Gastrocnemius medialis (tissue), 4 donors: ENCODE results near the gene CHST11. TPM values are rescaled to one million over a fixed set of nuclear protein-coding genes. Genes with fewer than 3 reads are reported as not detected.

Experiments used
- ATAC-seq, 2 donors: fragments of 150-250 bp; one replicate each; pipeline ENCODE4 v1.9.1; 2016
- DNase-seq, 2 donors: peaks; one replicate each; pipeline ENCODE4 v3.0.0-alpha.2; 2019
- H3K27ac ChIP-seq, 4 donors: fragments of 200-600 bp; sonication (generic); 1 replicate in 1 of 4; 2 replicates in 3 of 4; pipeline ENCODE4 v1.5.1; 2016 to 2018; ENCODE audit warnings: mild to moderate bottlenecking in 2 of 4, moderate library complexity in 1 of 4
- H3K27me3 ChIP-seq, 3 donors: fragments of 200-600 bp; sonication (generic) in 2 of 3; 1 replicate in 1 of 3; 2 replicates in 2 of 3; pipeline versions ENCODE4 v1.5.1 to v1.6.0; 2016 to 2019; ENCODE audit warnings: mild to moderate bottlenecking in 1 of 3, moderate library complexity in 1 of 3
- H3K36me3 ChIP-seq, 2 donors: fragments of 200-600 bp; sonication (generic) in 1 of 2; one replicate each; pipeline ENCODE4 v1.5.1; 2017 to 2018
- H3K4me1 ChIP-seq, 2 donors: fragments of 200-600 bp; sonication (generic) in 1 of 2; one replicate each; pipeline ENCODE4 v1.5.1; 2016 to 2017; ENCODE audit warnings: mild to moderate bottlenecking in 2 of 2
- H3K4me3 ChIP-seq, 4 donors: fragments of 200-600 bp; sonication (generic) in 3 of 4; 1 replicate in 1 of 4; 2 replicates in 3 of 4; pipeline ENCODE4 v1.5.1; 2016 to 2019; ENCODE audit warnings: mild to moderate bottlenecking in 2 of 4
- H3K9me3 ChIP-seq, 3 donors: fragments of 200-600 bp; sonication (generic) in 2 of 3; 1 replicate in 1 of 3; 2 replicates in 2 of 3; pipeline ENCODE4 v1.5.1; 2016 to 2019
- POLR2A ChIP-seq, 2 donors: fragments of 450-650 bp; IDR thresholded peaks; one replicate each; pipeline ENCODE4 v1.6.1; 2017; ENCODE audit warnings: antibody characterized with exemption in 2 of 2, mild to moderate bottlenecking in 2 of 2, moderate library complexity in 2 of 2
- in situ Hi-C, 4 donors: fragments of 200-750 bp; cut with MboI; loops; one replicate each; pipeline versions ENCODE4 v1.15.0 to v1.8.0; 2017; ENCODE audit warnings: low sequenced_read_pairs in 4 of 4
- intact Hi-C: fragments of 100-400 bp; cut with DNase I; formaldehyde crosslinking; loops from one replicate; pipeline ENCODE4 v1.15.1; 2023; ENCODE audit warnings: low total_unique reads
- total RNA-seq, 4 donors: library from RNA; depleted of rRNA; stranded (reverse); fragments of >200 nt; gene quantifications; one replicate each; pipeline versions ENCODE4 v1.1.0 to v1.2.3, GENCODE V29; 2016
- TF ChIP-seq, protein P1 (sequence below), 5 experiments: fragments of 450-650 bp in 3 of 5; fragments of 200-600 bp in 2 of 5; sonication (generic) in 2 of 5; IDR thresholded peaks in 4 of 5; conservative IDR thresholded peaks in 1 of 5; 1 replicate in 4 of 5; 2 replicates in 1 of 5; pipeline ENCODE4 v1.5.1; 2016 to 2019; ENCODE audit warnings: antibody characterized with exemption in 5 of 5, mild to moderate bottlenecking in 3 of 5, moderate library complexity in 3 of 5

The CHST11 gene
- total RNA-seq, 4 donors from 2014 or later: 0.17 to 2.1 (median 1.4) TPM

DNA sequence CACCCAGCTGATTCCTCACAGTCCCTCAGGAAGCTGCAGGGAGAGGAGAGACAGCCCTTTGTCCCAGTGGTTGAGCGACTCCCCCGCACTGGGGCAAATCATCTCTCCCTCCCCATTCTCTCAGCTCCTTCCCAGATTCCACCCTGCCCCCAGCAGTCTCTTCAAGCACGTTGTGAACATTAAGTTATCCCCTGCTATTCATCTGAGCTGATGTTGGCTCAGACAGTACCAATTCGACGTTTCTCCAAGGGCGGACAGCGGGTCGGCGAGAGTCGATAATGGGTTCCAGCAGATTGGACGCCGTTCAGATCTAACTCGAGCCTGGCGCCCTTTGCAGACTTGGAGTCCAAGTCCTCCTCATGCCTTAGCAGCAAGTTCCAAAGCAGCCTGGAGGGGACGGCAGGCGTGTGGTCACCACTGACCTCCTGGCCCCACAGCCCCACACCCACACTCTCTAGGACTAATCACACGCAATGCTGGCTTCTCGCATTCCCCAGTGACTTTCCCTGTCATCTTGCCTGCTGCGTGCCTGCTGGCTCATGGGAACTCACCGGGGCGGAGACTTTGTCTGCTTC is 245.9 kb downstream of the CHST11 start:
- in situ Hi-C loops (no loop called here), intact Hi-C loops (no loop called here)
- ATAC-seq (peak in 1 of 2 donors; percentile 26), DNase-seq (peak in 1 of 2 donors; percentile 36)
- H3K9me3 ChIP-seq: no peaks in the 10 kb centered on the region
- H3K27ac ChIP-seq: no peak overlapping the region
- H3K4me1 ChIP-seq: no peaks in the 10 kb centered on the region
- H3K27me3 ChIP-seq: no peaks in the 10 kb centered on the region
- H3K4me3 ChIP-seq: no peak overlapping the region
- no peak for TF ChIP-seq POLR2A (IDR thresholded peaks at IDR 0.05)
- TF ChIP-seq, protein P1, sequence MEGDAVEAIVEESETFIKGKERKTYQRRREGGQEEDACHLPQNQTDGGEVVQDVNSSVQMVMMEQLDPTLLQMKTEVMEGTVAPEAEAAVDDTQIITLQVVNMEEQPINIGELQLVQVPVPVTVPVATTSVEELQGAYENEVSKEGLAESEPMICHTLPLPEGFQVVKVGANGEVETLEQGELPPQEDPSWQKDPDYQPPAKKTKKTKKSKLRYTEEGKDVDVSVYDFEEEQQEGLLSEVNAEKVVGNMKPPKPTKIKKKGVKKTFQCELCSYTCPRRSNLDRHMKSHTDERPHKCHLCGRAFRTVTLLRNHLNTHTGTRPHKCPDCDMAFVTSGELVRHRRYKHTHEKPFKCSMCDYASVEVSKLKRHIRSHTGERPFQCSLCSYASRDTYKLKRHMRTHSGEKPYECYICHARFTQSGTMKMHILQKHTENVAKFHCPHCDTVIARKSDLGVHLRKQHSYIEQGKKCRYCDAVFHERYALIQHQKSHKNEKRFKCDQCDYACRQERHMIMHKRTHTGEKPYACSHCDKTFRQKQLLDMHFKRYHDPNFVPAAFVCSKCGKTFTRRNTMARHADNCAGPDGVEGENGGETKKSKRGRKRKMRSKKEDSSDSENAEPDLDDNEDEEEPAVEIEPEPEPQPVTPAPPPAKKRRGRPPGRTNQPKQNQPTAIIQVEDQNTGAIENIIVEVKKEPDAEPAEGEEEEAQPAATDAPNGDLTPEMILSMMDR (IDR thresholded peaks at IDR 0.05 in 4 of 5, conservative IDR thresholded peaks at IDR 0.05 in 1 of 5): no peak
- no peaks in the 10 kb centered on the region for H3K36me3 ChIP-seq

DNA sequence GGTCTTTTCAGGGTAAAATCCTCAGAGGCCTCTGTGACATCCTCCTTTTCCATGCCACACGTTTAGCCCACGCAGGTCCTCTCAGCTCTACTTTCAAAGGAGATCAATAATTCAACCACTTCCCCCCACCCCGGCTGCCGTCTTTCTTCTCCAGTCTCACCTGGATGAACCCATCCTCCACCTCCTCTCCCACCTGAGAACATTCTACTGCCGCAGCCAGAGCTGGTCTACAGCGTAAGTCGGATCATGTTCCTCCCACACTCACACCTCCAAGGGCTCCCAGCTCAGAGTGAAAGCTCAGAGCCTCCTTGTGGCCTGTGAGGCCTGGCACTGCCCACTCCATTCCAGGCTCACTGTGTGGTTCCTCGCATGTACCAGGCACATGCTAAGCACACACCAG is 246.6 kb downstream of the CHST11 start:
- no peak overlapping the region for H3K27ac ChIP-seq
- ATAC-seq: no peak
- TF ChIP-seq, protein P1 (IDR thresholded peaks at IDR 0.05 in 4 of 5, conservative IDR thresholded peaks at IDR 0.05 in 1 of 5): no peak
- no peak for TF ChIP-seq POLR2A (IDR thresholded peaks at IDR 0.05)
- in situ Hi-C loops (no loop called here), intact Hi-C loops (no loop called here)
- H3K9me3 ChIP-seq: no peaks in the 10 kb centered on the region
- DNase-seq: no peak
- H3K27me3 ChIP-seq: no peaks in the 10 kb centered on the region
- no peaks in the 10 kb centered on the region for H3K36me3 ChIP-seq
- no peaks in the 10 kb centered on the region for H3K4me1 ChIP-seq
- no peak overlapping the region for H3K4me3 ChIP-seq

DNA sequence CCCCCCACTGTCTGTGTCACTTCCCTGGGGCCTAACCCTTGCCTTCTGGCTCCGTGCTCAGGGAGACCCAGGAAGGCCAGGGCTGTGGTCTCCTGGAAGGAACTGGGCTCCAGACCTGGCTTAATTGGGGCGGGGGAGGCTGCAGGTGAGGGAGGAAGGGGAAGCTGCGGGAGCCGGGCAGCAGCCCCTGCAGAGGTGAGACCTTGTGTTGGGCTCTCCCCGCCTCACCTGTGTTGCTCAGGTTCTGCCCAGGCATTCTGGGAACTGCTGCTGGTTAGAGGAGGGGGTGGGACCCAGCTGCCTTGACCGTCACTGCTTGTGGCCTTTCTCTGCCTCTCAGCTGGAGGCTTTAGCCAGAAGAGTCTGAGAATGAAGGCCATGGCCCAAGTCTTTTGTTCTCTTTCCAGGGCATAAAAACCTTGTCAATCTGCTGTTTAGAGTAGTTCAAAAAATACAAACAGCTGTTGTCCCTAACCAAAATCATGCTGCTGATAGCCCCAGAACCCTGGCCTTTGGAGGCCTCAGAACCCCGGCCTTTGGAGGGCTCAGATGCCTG is 247.6 kb downstream of the CHST11 start:
- H3K4me1 ChIP-seq: no peaks in the 10 kb centered on the region
- TF ChIP-seq, protein P1 (IDR thresholded peaks at IDR 0.05 in 4 of 5, conservative IDR thresholded peaks at IDR 0.05 in 1 of 5): no peak
- no peak for TF ChIP-seq POLR2A (IDR thresholded peaks at IDR 0.05)
- no peak for ATAC-seq
- no peak for DNase-seq
- intact Hi-C loops (no loop called here), in situ Hi-C loops (no loop called here)
- no peaks in the 10 kb centered on the region for H3K36me3 ChIP-seq
- H3K4me3 ChIP-seq: no peak overlapping the region
- no peaks in the 10 kb centered on the region for H3K9me3 ChIP-seq
- H3K27ac ChIP-seq: no peak overlapping the region
- H3K27me3 ChIP-seq: no peaks in the 10 kb centered on the region

DNA sequence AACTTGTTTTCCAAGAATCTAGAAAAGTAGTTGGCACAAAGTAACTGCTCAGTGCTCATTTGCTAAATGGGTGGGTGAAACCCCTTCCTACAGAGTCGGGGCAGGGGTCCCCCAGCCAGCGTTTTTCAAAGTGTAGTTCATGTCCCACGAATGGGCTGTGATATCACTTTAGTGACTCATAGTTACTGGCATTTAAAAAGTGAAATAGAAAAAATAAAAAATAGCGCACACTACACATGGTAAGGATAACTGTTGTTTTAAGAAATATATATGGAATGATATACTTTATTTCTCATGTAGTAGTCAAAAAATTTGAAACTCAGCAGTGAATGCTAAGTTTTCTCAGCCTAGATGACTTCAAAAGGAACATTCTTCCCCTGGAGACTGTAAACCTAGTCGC is 250.4 kb downstream of the CHST11 start:
- no peak overlapping the region for H3K27ac ChIP-seq
- no peaks in the 10 kb centered on the region for H3K27me3 ChIP-seq
- no peaks in the 10 kb centered on the region for H3K9me3 ChIP-seq
- DNase-seq: no peak
- no peaks in the 10 kb centered on the region for H3K4me1 ChIP-seq
- no peak overlapping the region for H3K4me3 ChIP-seq
- TF ChIP-seq POLR2A (IDR thresholded peaks at IDR 0.05): no peak
- TF ChIP-seq, protein P1 (IDR thresholded peaks at IDR 0.05 in 4 of 5, conservative IDR thresholded peaks at IDR 0.05 in 1 of 5): no peak
- no peaks in the 10 kb centered on the region for H3K36me3 ChIP-seq
- in situ Hi-C loops: no loop called here
- intact Hi-C loops: no loop called here
- ATAC-seq: no peak
